IMR-90 (cell line): Measurements from ENCODE around the gene SLC37A1. TPM values are rescaled to one million over a fixed set of nuclear protein-coding genes. Genes with fewer than 3 reads are reported as not detected.

ENCODE experiments used
- ATAC-seq: fragments of 200-7000 bp; cut with Tn5 transposase; 2 replicates; pipeline ENCODE4 v1.9.1; 2020; ENCODE audit warnings: low read depth, mild to moderate bottlenecking, moderate library complexity
- BruUV-seq: library from RNA; stranded (reverse); fragments of 400-500 nt; replicated peaks from 2 replicates; lab custom pipeline; 2021; lab: Mats Ljungman, UMichigan
- CTCF ChIA-PET: fragments of 300-600 bp; formaldehyde crosslinking; extraction: SDS; loops from one replicate; lab custom pipeline; 2021; ENCODE audit warnings: antibody characterized with exemption; lab: Yijun Ruan, JAX
- POLR2A ChIA-PET: fragments of 300-600 bp; sonication (Branson Sonifier 250); formaldehyde crosslinking; loops from one replicate; lab custom pipeline; 2022; ENCODE audit warnings: antibody characterized with exemption; ENCODE audit not compliant: unreplicated experiment; lab: Charles Lee
- DNase-seq: peaks from one replicate; pipeline ENCODE4 v3.0.0; 2013
- H2AFZ ChIP-seq: replicated peaks from 2 replicates; pipeline ENCODE3; 2013; ENCODE audit warnings: low read length, mild to moderate bottlenecking; ENCODE audit not compliant: poor library complexity
- H2AK5ac ChIP-seq: 2 replicates; pipeline ENCODE4 v1.6.1; 2013; ENCODE audit warnings: low read depth, low read length, inconsistent platforms
- H2AK9ac ChIP-seq: replicated peaks from 2 replicates; pipeline ENCODE3; 2013; ENCODE audit warnings: mild to moderate bottlenecking, low read depth, low read length, moderate library complexity; ENCODE audit not compliant: poor library complexity
- H2BK120ac ChIP-seq: 2 replicates; pipeline ENCODE4 v1.6.1; 2013; ENCODE audit warnings: low read depth, low read length, inconsistent platforms
- H2BK15ac ChIP-seq: 3 replicates; pipeline ENCODE4 v1.6.1; 2013; ENCODE audit warnings: low read depth, low read length, inconsistent platforms
- H2BK20ac ChIP-seq: 2 replicates; pipeline ENCODE4 v1.6.1; 2013; ENCODE audit warnings: low read depth, mild to moderate bottlenecking, inconsistent platforms, low read length, moderate library complexity
- H2BK5ac ChIP-seq: 2 replicates; pipeline ENCODE4 v1.6.1; 2013; ENCODE audit warnings: mild to moderate bottlenecking, low read depth, low read length, inconsistent platforms; ENCODE audit not compliant: poor library complexity, severe bottlenecking
- H3K14ac ChIP-seq: replicated peaks from 2 replicates; pipeline ENCODE4 v1.6.1; 2013; ENCODE audit warnings: low read depth, low read length, inconsistent platforms
- H3K18ac ChIP-seq: 2 replicates; pipeline ENCODE4 v1.6.1; 2013; ENCODE audit warnings: low read depth, low read length, control low read depth
- H3K23ac ChIP-seq: 2 replicates; pipeline ENCODE4 v1.6.1; 2013; ENCODE audit warnings: low read depth, low read length, inconsistent platforms
- H3K27ac ChIP-seq: 2 replicates; pipeline ENCODE4 v1.5.1; 2013; ENCODE audit warnings: mild to moderate bottlenecking, control low read depth, low read length; ENCODE audit not compliant: insufficient read depth
- H3K27me3 ChIP-seq: 2 replicates; pipeline ENCODE4 v1.6.1; 2013; ENCODE audit warnings: low read length; ENCODE audit not compliant: control insufficient read depth, insufficient read depth
- H3K36me3 ChIP-seq: 2 replicates; pipeline ENCODE4 v1.6.1; 2013; ENCODE audit warnings: low read length, mixed read lengths; ENCODE audit not compliant: control insufficient read depth, insufficient read depth
- H3K4ac ChIP-seq: 2 replicates; pipeline ENCODE4 v1.6.1; 2013; ENCODE audit warnings: low read depth, low read length, inconsistent platforms
- H3K4me1 ChIP-seq: 2 replicates; pipeline ENCODE4 v1.6.1; 2013; ENCODE audit warnings: low read length, mixed read lengths; ENCODE audit not compliant: control insufficient read depth, insufficient read depth
- H3K4me2 ChIP-seq: 2 replicates; pipeline ENCODE4 v1.6.1; 2013; ENCODE audit warnings: low read depth, mild to moderate bottlenecking, control low read depth, low read length, moderate library complexity
- H3K4me3 ChIP-seq: 2 replicates; pipeline ENCODE4 v1.5.1; 2013; ENCODE audit warnings: low read depth, mild to moderate bottlenecking, control low read depth, low read length, moderate library complexity; ENCODE audit not compliant: insufficient read depth
- H3K56ac ChIP-seq: 2 replicates; pipeline ENCODE4 v1.6.1; 2013; ENCODE audit warnings: low read length, inconsistent platforms; ENCODE audit not compliant: insufficient read depth; ENCODE audit errors: extremely low read depth
- H3K79me1 ChIP-seq, 2 experiments: 2 replicates each; pipeline ENCODE4 v1.6.1; 2013; ENCODE audit warnings: low read length in 2 of 2, inconsistent platforms in 1 of 2, low read depth in 1 of 2
- H3K9ac ChIP-seq: 2 replicates; pipeline ENCODE4 v1.6.1; 2013; ENCODE audit warnings: low read depth, low read length, control low read depth
- H3K9me1 ChIP-seq: 2 replicates; pipeline ENCODE4 v1.6.1; 2013; ENCODE audit warnings: low read length, inconsistent platforms; ENCODE audit not compliant: insufficient read depth
- H3K9me3 ChIP-seq: 2 replicates; pipeline ENCODE4 v1.6.1; 2013; ENCODE audit warnings: low read length; ENCODE audit not compliant: control insufficient read depth, insufficient read depth
- H4K20me1 ChIP-seq: 2 replicates; pipeline ENCODE4 v1.6.1; 2013; ENCODE audit warnings: low read length, inconsistent platforms; ENCODE audit not compliant: insufficient read depth
- H4K5ac ChIP-seq: 2 replicates; pipeline ENCODE4 v1.6.1; 2013; ENCODE audit warnings: mild to moderate bottlenecking, low read depth, low read length, control low read depth
- H4K8ac ChIP-seq, 2 experiments: 2 replicates each; pipeline ENCODE4 v1.6.1; 2013; ENCODE audit warnings: low read depth in 2 of 2, low read length in 2 of 2, control low read depth in 1 of 2, inconsistent platforms in 1 of 2
- H4K91ac ChIP-seq: 2 replicates; pipeline ENCODE4 v1.6.1; 2013; ENCODE audit warnings: low read depth, low read length, inconsistent platforms; ENCODE audit not compliant: insufficient read depth
- BHLHE40 ChIP-seq: fragments of 150-350 bp; IDR thresholded peaks from 2 replicates; pipeline ENCODE4 v1.6.1; 2016; ENCODE audit warnings: mild to moderate bottlenecking, low read depth, low read length
- CEBPB ChIP-seq: IDR thresholded peaks from 2 replicates; pipeline ENCODE4 v1.6.1; 2012; ENCODE audit warnings: low read depth, low read length, improper control_type of control experiment
- CTCF ChIP-seq: conservative IDR thresholded peaks from 2 replicates; pipeline ENCODE4 v1.5.1; 2012; ENCODE audit warnings: mild to moderate bottlenecking, low read depth, low read length, improper control_type of control experiment
- ELK1 ChIP-seq: fragments of 150-350 bp; IDR thresholded peaks from 2 replicates; pipeline ENCODE4 v1.6.1; 2016; ENCODE audit warnings: low read depth, mild to moderate bottlenecking, low read length, moderate library complexity, borderline replicate concordance
- FOS ChIP-seq: fragments of 150-350 bp; IDR thresholded peaks from 2 replicates; pipeline ENCODE4 v1.6.1; 2016; ENCODE audit warnings: low read depth, low read length
- MAFK ChIP-seq: IDR thresholded peaks from 2 replicates; pipeline ENCODE4 v1.6.1; 2012; ENCODE audit warnings: low read depth, low read length, improper control_type of control experiment
- MAZ ChIP-seq: IDR thresholded peaks from 2 replicates; pipeline ENCODE4 v1.6.1; 2012; ENCODE audit warnings: low read depth, mild to moderate bottlenecking, low read length, improper control_type of control experiment, moderate library complexity, borderline replicate concordance
- MXI1 ChIP-seq: IDR thresholded peaks from 2 replicates; pipeline ENCODE4 v1.6.1; 2012; ENCODE audit warnings: low read depth, mild to moderate bottlenecking, low read length, moderate library complexity, borderline replicate concordance
- NFE2L2 ChIP-seq: fragments of 150-350 bp; IDR thresholded peaks from 2 replicates; pipeline ENCODE4 v1.6.1; 2016; ENCODE audit warnings: low read depth, mild to moderate bottlenecking, low read length
- POLR2A ChIP-seq: IDR thresholded peaks from 2 replicates; pipeline ENCODE4 v1.6.1; 2012; ENCODE audit warnings: mild to moderate bottlenecking, low read depth, low read length
- RCOR1 ChIP-seq: IDR thresholded peaks from 2 replicates; pipeline ENCODE4 v1.6.1; 2012; ENCODE audit warnings: mild to moderate bottlenecking, low read length, improper control_type of control experiment; ENCODE audit not compliant: insufficient replicate concordance
- RFX5 ChIP-seq: IDR thresholded peaks from 2 replicates; pipeline ENCODE4 v1.8.0; 2012; ENCODE audit warnings: low read depth, mild to moderate bottlenecking, low read length, moderate library complexity
- SMC3 ChIP-seq: fragments of 150-350 bp; IDR thresholded peaks from 2 replicates; pipeline ENCODE4 v1.6.1; 2016; ENCODE audit warnings: low read depth, mild to moderate bottlenecking, antibody characterized with exemption, low read length, moderate library complexity
- USF2 ChIP-seq: fragments of 150-350 bp; IDR thresholded peaks from 2 replicates; pipeline ENCODE4 v1.6.1; 2017; ENCODE audit warnings: mild to moderate bottlenecking, antibody characterized with exemption, low read length, low read depth
- WGBS, 2 experiments: methylation state at CpG; one replicate each; pipeline versions ENCODE4 v1.1.5 to v1.1.7; 2013; ENCODE audit warnings: missing lambda C conversion rate in 2 of 2; ENCODE audit not compliant: insufficient read length in 1 of 2; ENCODE audit errors: extremely low coverage in 2 of 2; 5-methylcytosine and 5-hydroxymethylcytosine counted together
- dilution Hi-C: fragments of 300-500 bp; cut with HindIII; formaldehyde crosslinking; loops from one replicate; pipeline ENCODE4 v1.14.3; 2018; ENCODE audit warnings: low sequenced_read_pairs; ENCODE audit not compliant: unreplicated experiment
- in situ Hi-C: fragments of 300-500 bp; cut with MboI; formaldehyde crosslinking; loops from 3 replicates; pipeline ENCODE4 v1.14.3; 2019; ENCODE audit warnings: low sequenced_read_pairs, inconsistent platforms, mixed read lengths
- intact Hi-C: fragments of 100-400 bp; cut with micrococcal nuclease; formaldehyde crosslinking; loops from 2 replicates; pipeline ENCODE4 v1.10.0; 2022
- polyA plus RNA-seq, 3 experiments: library from polyadenylated mRNA; depleted of rRNA; stranded (reverse); fragments of >200 nt; gene quantifications; 2 replicates each; pipeline ENCODE4 v1.2.3, GENCODE V29; 2012; ENCODE audit warnings: low replicate concordance in 1 of 3
- total RNA-seq: library from RNA; depleted of rRNA; stranded (reverse); fragments of >200 nt; gene quantifications from 2 replicates; pipeline ENCODE4 v1.2.3, GENCODE V29; 2012

The SLC37A1 gene
- total and polyA plus RNA-seq, 2 of the 4 experiments (the other 2 are of a cell fraction), result 0.36 to 0.48 TPM

GRCh38 chr21:42496120-42496838 lies 17.4 kb upstream of the SLC37A1 start, which contains the start of gene RSPH1:
TSS of gene RSPH1 (minus strand) at chr21:42496224. CDS start at chr21:42496186, 38 bp downstream.
- POLR2A ChIA-PET, result no interaction called here
- DNase-seq, result peak; percentile 95
- no peaks in the 10 kb centered on the region for H4K20me1 ChIP-seq
- no peak within 1 kb of the TSS for H3K4ac ChIP-seq
- H3K4me1 ChIP-seq, result no peaks in the 10 kb centered on the region
- no peak within 1 kb of the TSS for H2BK120ac ChIP-seq
- H2BK5ac ChIP-seq, result no peak within 1 kb of the TSS
- no peak within 1 kb of the TSS for H2BK15ac ChIP-seq
- peaks cover 5% of the 10 kb centered on the region; the same call in 1 of the 2 replicates for H3K27me3 ChIP-seq
- intact Hi-C loops (no loop called here), dilution Hi-C loops (no loop called here), in situ Hi-C loops (no loop called here)
- no peak within 1 kb of the TSS for H3K18ac ChIP-seq
- H3K56ac ChIP-seq, result 0 out of 2 replicates have a peak within 1 kb of the TSS, but pooled peaks have one; percentile 10
- H3K27ac ChIP-seq, result no peak within 1 kb of the TSS
- H3K79me1 ChIP-seq, result no peaks in the 10 kb centered on the region
- no TSS peak for BruUV-seq
- H4K8ac ChIP-seq, result peak within 1 kb of the TSS; percentile 9 to 29; a peak in 2 of 4 replicates
- peak within 1 kb of the TSS; percentile 52 for H3K4me3 ChIP-seq
- H3K9me1 ChIP-seq, result 0 out of 2 replicates have a peak, but pooled peaks cover 4% of the 10 kb centered on the region
- H2AK5ac ChIP-seq, result no peak within 1 kb of the TSS
- peak; percentile 100 for ATAC-seq
- peak within 1 kb of the TSS; percentile 71 for H3K4me2 ChIP-seq
- peak within 1 kb of the TSS; percentile 98 for H2AFZ ChIP-seq
- peak within 1 kb of the TSS; percentile 10 for H2AK9ac ChIP-seq
- H3K9me3 ChIP-seq, result no peaks in the 10 kb centered on the region
- no peak within 1 kb of the TSS for H2BK20ac ChIP-seq
- H3K14ac ChIP-seq, result no peak within 1 kb of the TSS
- no peak within 1 kb of the TSS for H3K23ac ChIP-seq
- peak within 1 kb of the TSS; percentile 6; the same call in 1 of the 2 replicates for H3K9ac ChIP-seq
- no peaks in the 10 kb centered on the region for H3K36me3 ChIP-seq
- no peak within 1 kb of the TSS for H4K5ac ChIP-seq
- CTCF ChIA-PET, result interaction anchor here (0.5 kb wide), 1 partner anchor 320 kb away, joined by 4 read pairs; no protein-coding TSS in a partner anchor
- H4K91ac ChIP-seq, result no peak within 1 kb of the TSS; the same call in 1 of the 2 replicates
- whole genome bisulfite sequencing, 2 experiments, result 0% methylated on average over 13 of the region's 58 CpGs; no CpG with 5 or more reads in 1 of the 2 experiments
- no peak for TF ChIP-seq CTCF
- no peak for TF ChIP-seq MAFK
- TF ChIP-seq NFE2L2, result no peak
- TF ChIP-seq ELK1, result no peak
- no peak for TF ChIP-seq FOS
- TF ChIP-seq BHLHE40, result no peak
- TF ChIP-seq MAZ, result peak; percentile 77; the same call in 1 of the 2 replicates
- TF ChIP-seq RFX5, result peak; percentile 67
- TF ChIP-seq CEBPB, result no peak
- TF ChIP-seq SMC3, result no peak
- TF ChIP-seq RCOR1, result no peak
- no peak for TF ChIP-seq USF2
- TF ChIP-seq POLR2A, result no peak
- TF ChIP-seq MXI1, result peak; percentile 68
